Calu3 (cell line): ENCODE results near the gene PTPRO. TPM values are rescaled to one million over a fixed set of nuclear protein-coding genes. Genes with fewer than 3 reads are reported as not detected.

ENCODE experiments used
- BruUV-seq: library from RNA; stranded (reverse); fragments of 400-500 nt; replicated peaks from 2 replicates; lab custom pipeline; 2021; lab: Mats Ljungman, UMichigan
- CTCF ChIA-PET: fragments of 300-600 bp; sonication (Branson Sonifier 250); formaldehyde crosslinking; loops from one replicate; lab custom pipeline; 2022; ENCODE audit warnings: antibody characterized with exemption; lab: Charles Lee
- DNase-seq: peaks from one replicate; pipeline ENCODE4 v3.0.0; 2022
- H3K27ac Mint-ChIP-seq: one replicate; pipeline ENCODE4 v1.8.0; 2022; ENCODE audit warnings: mixed read lengths; ENCODE audit not compliant: unreplicated experiment
- H3K27me3 Mint-ChIP-seq: one replicate; pipeline ENCODE4 v1.8.0; 2022; ENCODE audit warnings: mixed read lengths; ENCODE audit not compliant: unreplicated experiment
- H3K36me3 Mint-ChIP-seq: one replicate; pipeline ENCODE4 v1.8.0; 2022; ENCODE audit warnings: mild to moderate bottlenecking, moderate library complexity, mixed read lengths; ENCODE audit not compliant: insufficient read depth, unreplicated experiment
- H3K4me1 Mint-ChIP-seq: one replicate; pipeline ENCODE4 v1.8.0; 2022; ENCODE audit warnings: mild to moderate bottlenecking, low read depth, mixed read lengths; ENCODE audit not compliant: unreplicated experiment
- H3K4me3 Mint-ChIP-seq: one replicate; pipeline ENCODE4 v1.8.0; 2022; ENCODE audit warnings: mild to moderate bottlenecking, low read depth, moderate library complexity, mixed read lengths; ENCODE audit not compliant: unreplicated experiment
- H3K9me3 Mint-ChIP-seq: one replicate; pipeline ENCODE4 v1.8.0; 2022; ENCODE audit warnings: low read depth, mixed read lengths; ENCODE audit not compliant: unreplicated experiment
- CTCF ChIP-seq: fragments of 200-600 bp; IDR thresholded peaks from one replicate; pipeline ENCODE4 v1.8.0; 2022; ENCODE audit warnings: antibody characterized with exemption; ENCODE audit not compliant: unreplicated experiment
- intact Hi-C: fragments of 100-400 bp; cut with micrococcal nuclease; formaldehyde crosslinking; loops from one replicate; pipeline ENCODE4 v1.10.0; 2022; ENCODE audit not compliant: unreplicated experiment
- total RNA-seq: library from RNA; stranded (reverse); gene quantifications from 2 replicates; pipeline ENCODE4 v1.2.3, GENCODE V29; 2022

PTPRO gene
- total RNA-seq, 1 experiment from 2014 or later, result not detected

- no peak for DNase-seq
- CTCF ChIA-PET, result no interaction called here
- BruUV-seq, result no TSS peak
Observed at GRCh38 chr12:15543347-15543746, 221.0 kb downstream of the PTPRO start.

GRCh38 chr12:15544589-15544988 is 222.3 kb downstream of the PTPRO start:
- no peak for DNase-seq
- Mint-ChIP-seq H3K27me3 (no peaks in the 10 kb centered on the region), H3K36me3 (peaks cover 5% of the 10 kb centered on the region), H3K4me3 (no peak overlapping the region), H3K27ac (no peak overlapping the region), H3K9me3 (no peaks in the 10 kb centered on the region), H3K4me1 (no peaks in the 10 kb centered on the region)
- no TSS peak for BruUV-seq
- CTCF ChIA-PET, result no interaction called here
- no peak for TF ChIP-seq CTCF
- intact Hi-C loops, result no loop called here

More at GRCh38 chr12:15543347-15543746, 221.0 kb downstream of the PTPRO start:
- H3K4me1 Mint-ChIP-seq, result no peaks in the 10 kb centered on the region
- peaks cover 5% of the 10 kb centered on the region for H3K36me3 Mint-ChIP-seq
- H3K27ac Mint-ChIP-seq, result no peak overlapping the region
- H3K4me3 Mint-ChIP-seq, result no peak overlapping the region
- TF ChIP-seq CTCF, result no peak
- H3K9me3 Mint-ChIP-seq, result no peaks in the 10 kb centered on the region
- H3K27me3 Mint-ChIP-seq, result no peaks in the 10 kb centered on the region
- intact Hi-C loops, result no loop called here

- BruUV-seq, result no TSS peak
- Mint-ChIP-seq H3K9me3 (no peaks in the 10 kb centered on the region), H3K36me3 (peaks cover 5% of the 10 kb centered on the region), H3K27me3 (no peaks in the 10 kb centered on the region), H3K4me1 (no peaks in the 10 kb centered on the region), H3K4me3 (no peak overlapping the region), H3K27ac (no peak overlapping the region)
- DNase-seq, result no peak
- CTCF ChIA-PET, result no interaction called here
- no peak for TF ChIP-seq CTCF
- intact Hi-C loops, result no loop called here
Observed at GRCh38 chr12:15545334-15545733, 223.0 kb downstream of the PTPRO start.

- no peaks in the 10 kb centered on the region for H3K27me3 Mint-ChIP-seq
- no peak overlapping the region for H3K27ac Mint-ChIP-seq
- CTCF ChIA-PET, result no interaction called here
- BruUV-seq, result no TSS peak
- TF ChIP-seq CTCF, result no peak
- H3K4me3 Mint-ChIP-seq, result no peak overlapping the region
- peaks cover 5% of the 10 kb centered on the region for H3K36me3 Mint-ChIP-seq
- intact Hi-C loops, result no loop called here
- no peak for DNase-seq
- no peaks in the 10 kb centered on the region for H3K9me3 Mint-ChIP-seq
- no peaks in the 10 kb centered on the region for H3K4me1 Mint-ChIP-seq
Observed at GRCh38 chr12:15546102-15546701, 223.9 kb downstream of the PTPRO start.
